Thyroid gland (tissue), 4 donors: ENCODE data around the gene SF3B1. TPM values are rescaled to one million over a fixed set of nuclear protein-coding genes. Genes with fewer than 3 reads are reported as not detected.

ENCODE experiments used
- DNase-seq, 2 donors: peaks; one replicate each; pipeline ENCODE4 v3.0.0-alpha.2; 2019
- H3K27ac ChIP-seq, 3 donors: fragments of 200-600 bp; sonication (generic); 1 replicate in 2 of 3; 2 replicates in 1 of 3; pipeline ENCODE4 v1.5.1; 2016 to 2019; ENCODE audit warnings: mild to moderate bottlenecking in 1 of 3, moderate library complexity in 1 of 3
- H3K27me3 ChIP-seq: fragments of 200-600 bp; sonication (generic); one replicate; pipeline ENCODE4 v1.5.1; 2019
- H3K36me3 ChIP-seq, 2 donors: fragments of 200-600 bp; sonication (generic); one replicate each; pipeline ENCODE4 v1.5.1; 2016 to 2019
- H3K4me1 ChIP-seq, 2 donors: fragments of 200-600 bp; sonication (generic); one replicate each; pipeline ENCODE4 v1.5.1; 2017 to 2019
- H3K4me3 ChIP-seq, 3 donors: fragments of 200-600 bp; sonication (generic); replicated peaks in 1 of 3; 1 replicate in 2 of 3; 2 replicates in 1 of 3; pipeline ENCODE4 v1.5.1; 2016; ENCODE audit warnings: mild to moderate bottlenecking in 1 of 3
- H3K9me3 ChIP-seq: fragments of 200-600 bp; sonication (generic); one replicate; pipeline ENCODE4 v1.5.1; 2017
- CTCF ChIP-seq, 6 experiments: fragments of 200-600 bp in 3 of 6; fragments of 450-650 bp in 3 of 6; sonication (generic) in 3 of 6; IDR thresholded peaks; one replicate each; pipeline ENCODE4 v1.5.1; 2016 to 2019; ENCODE audit warnings: antibody characterized with exemption in 6 of 6, mild to moderate bottlenecking in 2 of 6, inconsistent platforms in 1 of 6, moderate library complexity in 1 of 6
- POLR2A ChIP-seq, 2 donors: fragments of 450-650 bp; IDR thresholded peaks; one replicate each; pipeline ENCODE4 v1.6.1; 2017; ENCODE audit warnings: antibody characterized with exemption in 2 of 2, mild to moderate bottlenecking in 2 of 2, moderate library complexity in 1 of 2
- WGBS, 2 donors: methylation state at CpG; one replicate each; pipeline ENCODE4 v1.1.5; 2017; 5-methylcytosine and 5-hydroxymethylcytosine counted together
- intact Hi-C: fragments of 100-400 bp; cut with DNase I; formaldehyde crosslinking; loops from one replicate; pipeline ENCODE4 v1.15.1; 2023
- total RNA-seq, 4 donors: library from RNA; depleted of rRNA; stranded (reverse); fragments of >200 nt; gene quantifications; one replicate each; pipeline ENCODE4 v1.2.3, GENCODE V29; 2016

The SF3B1 gene
- total RNA-seq, 4 donors from 2014 or later: 297 to 948 (median 607) TPM

DNA sequence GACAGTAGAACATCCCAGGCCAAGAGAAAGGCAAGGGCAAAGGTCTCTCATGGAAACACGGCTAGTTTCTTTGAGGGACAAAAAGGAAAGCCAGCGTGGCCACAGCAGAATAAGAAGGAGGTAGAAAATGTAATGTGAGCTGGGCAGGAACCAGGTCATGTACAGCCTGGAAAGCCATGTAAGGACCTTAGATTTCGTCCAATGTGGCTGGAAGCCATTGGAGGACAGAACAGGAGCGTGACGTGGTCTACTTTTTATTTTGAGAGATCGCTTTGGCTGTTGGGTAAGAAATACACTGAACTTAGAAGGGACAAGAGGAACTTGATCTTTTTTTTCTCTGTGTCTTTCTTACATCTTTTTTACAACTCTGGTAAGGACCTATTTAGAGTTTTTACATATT, 66.4 kb downstream of the SF3B1 start:
- Histone ChIP-seq H3K4me3 (no peak overlapping the region), H3K9me3 (no peaks in the 10 kb centered on the region), H3K27me3 (no peaks in the 10 kb centered on the region), H3K27ac (no peak overlapping the region), H3K4me1 (no peaks in the 10 kb centered on the region), H3K36me3 (no peaks in the 10 kb centered on the region)
- no peak for TF ChIP-seq CTCF (IDR thresholded peaks at IDR 0.05)
- TF ChIP-seq POLR2A (IDR thresholded peaks at IDR 0.05): no peak
- no peak for DNase-seq
- intact Hi-C loops: no loop called here
- WGBS, 2 donors: 87 to 90% methylated on average over 6 of the region's 6 CpGs

DNA sequence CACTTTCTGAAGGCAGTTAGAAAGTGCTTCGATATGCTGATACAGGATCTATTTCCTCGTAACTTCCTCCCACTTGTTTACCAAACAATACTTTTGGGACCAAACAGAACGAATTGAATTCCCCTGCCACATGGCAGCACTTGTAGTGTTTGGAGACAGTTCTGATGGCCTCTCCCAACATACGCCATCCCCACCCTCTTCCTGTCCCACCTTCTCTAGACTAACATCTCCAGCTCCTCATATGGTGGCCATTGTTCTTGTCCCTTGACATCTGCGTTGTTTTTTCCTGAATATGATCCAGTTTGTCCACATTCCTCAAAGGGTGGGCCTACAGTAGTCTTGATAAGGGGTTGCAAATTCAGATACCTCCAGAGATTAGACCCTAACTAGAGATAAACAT, 70.8 kb downstream of the SF3B1 start:
- DNase-seq: no peak
- H3K4me1 ChIP-seq: no peaks in the 10 kb centered on the region
- no peaks in the 10 kb centered on the region for H3K9me3 ChIP-seq
- H3K36me3 ChIP-seq: no peaks in the 10 kb centered on the region
- no peak overlapping the region for H3K27ac ChIP-seq
- TF ChIP-seq POLR2A (IDR thresholded peaks at IDR 0.05) (no peak), CTCF (IDR thresholded peaks at IDR 0.05) (no peak)
- no peak overlapping the region for H3K4me3 ChIP-seq
- H3K27me3 ChIP-seq: no peaks in the 10 kb centered on the region
- 57 to 82% methylated on average over 5 of the region's 5 CpGs for WGBS, 2 donors
- intact Hi-C loops: no loop called here

- intact Hi-C loops: no loop called here
Observed at GRCh38 chr2:197360744-197361156, 74.1 kb downstream of the SF3B1 start.

DNA sequence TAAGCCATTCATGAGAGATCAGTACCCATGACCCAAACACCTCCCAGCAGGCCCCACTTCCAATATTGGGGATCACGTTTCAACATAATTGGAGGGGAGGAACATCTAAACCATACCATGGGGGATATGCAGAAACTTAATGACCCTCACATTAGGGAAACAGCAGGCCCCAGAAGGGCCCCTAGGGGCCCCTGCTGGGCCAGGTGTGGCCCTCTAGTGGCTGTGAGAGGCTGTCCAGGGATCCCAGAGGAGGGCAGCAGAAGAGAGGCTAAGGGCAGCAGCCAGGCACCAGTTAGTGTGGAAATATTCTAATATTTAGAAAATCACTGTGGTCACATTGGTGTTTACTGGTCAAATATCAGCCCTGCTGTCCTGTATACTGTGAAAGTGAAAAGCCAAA, 75.0 kb downstream of the SF3B1 start:
- no peaks in the 10 kb centered on the region for H3K27me3 ChIP-seq
- no peaks in the 10 kb centered on the region for H3K36me3 ChIP-seq
- no peak overlapping the region for H3K27ac ChIP-seq
- H3K9me3 ChIP-seq: no peaks in the 10 kb centered on the region
- intact Hi-C loops: no loop called here
- WGBS, 2 donors: 93 to 94% methylated on average over 1 of the region's 1 CpG
- H3K4me3 ChIP-seq: no peak overlapping the region
- TF ChIP-seq POLR2A (IDR thresholded peaks at IDR 0.05): no peak
- no peak for TF ChIP-seq CTCF (IDR thresholded peaks at IDR 0.05)
- DNase-seq: no peak
- H3K4me1 ChIP-seq: no peaks in the 10 kb centered on the region

More at GRCh38 chr2:197360744-197361156, 74.1 kb downstream of the SF3B1 start:
- Histone ChIP-seq H3K4me1 (no peaks in the 10 kb centered on the region), H3K27ac (no peak overlapping the region), H3K27me3 (no peaks in the 10 kb centered on the region), H3K9me3 (no peaks in the 10 kb centered on the region), H3K36me3 (no peaks in the 10 kb centered on the region), H3K4me3 (no peak overlapping the region)
- TF ChIP-seq POLR2A (IDR thresholded peaks at IDR 0.05) (no peak), CTCF (IDR thresholded peaks at IDR 0.05) (no peak)
- DNase-seq: no peak

DNA sequence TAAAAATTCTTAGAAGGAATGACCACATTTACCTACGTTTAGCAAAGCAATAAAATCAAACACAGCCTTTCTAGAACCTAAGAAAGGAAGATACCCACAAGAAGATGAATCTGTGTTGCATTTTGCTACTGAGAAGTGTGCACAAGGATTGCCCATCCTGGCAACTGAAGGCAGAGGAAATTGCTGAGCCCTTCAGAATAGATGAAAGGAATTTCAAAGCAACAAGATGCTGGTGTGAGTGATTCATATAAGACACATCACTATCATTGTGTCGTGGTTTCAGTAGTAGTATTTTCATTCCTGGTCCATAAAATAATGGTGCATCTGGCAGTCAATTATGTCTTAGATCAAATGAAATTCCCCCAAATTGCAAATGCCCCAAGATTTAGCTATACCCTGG, 75.9 kb downstream of the SF3B1 start:
- intact Hi-C loops: no loop called here
- Histone ChIP-seq H3K27me3 (no peaks in the 10 kb centered on the region), H3K36me3 (no peaks in the 10 kb centered on the region), H3K27ac (no peak overlapping the region), H3K9me3 (no peaks in the 10 kb centered on the region), H3K4me1 (no peaks in the 10 kb centered on the region), H3K4me3 (no peak overlapping the region)
- 75% methylated on average over 2 of the region's 2 CpGs for WGBS, 2 donors
- TF ChIP-seq CTCF (IDR thresholded peaks at IDR 0.05): no peak
- no peak for TF ChIP-seq POLR2A (IDR thresholded peaks at IDR 0.05)
- no peak for DNase-seq
